DMS53 treated with DMSO at 0.1 percent for 48 hours (cell line): Measurements from ENCODE around the gene CCDC146.
A peak's percentile ranks its signal among the peaks of the same experiment; 100 is the strongest.
"Not testable (repeated sequence)": the region's sequence is repeated elsewhere in the genome, so short reads cannot be mapped to it uniquely, and the experiment has no call there.

Experiments used
- DNase-seq: peaks from one replicate; lab custom pipeline; 2025; ENCODE audit not compliant: unreplicated experiment; lab: John Stamatoyannopoulos, UW

Gene CCDC146

GRCh38 chr7:77244222-77244934, 122.0 kb downstream of the CCDC146 start:
- no peak for DNase-seq

DNA sequence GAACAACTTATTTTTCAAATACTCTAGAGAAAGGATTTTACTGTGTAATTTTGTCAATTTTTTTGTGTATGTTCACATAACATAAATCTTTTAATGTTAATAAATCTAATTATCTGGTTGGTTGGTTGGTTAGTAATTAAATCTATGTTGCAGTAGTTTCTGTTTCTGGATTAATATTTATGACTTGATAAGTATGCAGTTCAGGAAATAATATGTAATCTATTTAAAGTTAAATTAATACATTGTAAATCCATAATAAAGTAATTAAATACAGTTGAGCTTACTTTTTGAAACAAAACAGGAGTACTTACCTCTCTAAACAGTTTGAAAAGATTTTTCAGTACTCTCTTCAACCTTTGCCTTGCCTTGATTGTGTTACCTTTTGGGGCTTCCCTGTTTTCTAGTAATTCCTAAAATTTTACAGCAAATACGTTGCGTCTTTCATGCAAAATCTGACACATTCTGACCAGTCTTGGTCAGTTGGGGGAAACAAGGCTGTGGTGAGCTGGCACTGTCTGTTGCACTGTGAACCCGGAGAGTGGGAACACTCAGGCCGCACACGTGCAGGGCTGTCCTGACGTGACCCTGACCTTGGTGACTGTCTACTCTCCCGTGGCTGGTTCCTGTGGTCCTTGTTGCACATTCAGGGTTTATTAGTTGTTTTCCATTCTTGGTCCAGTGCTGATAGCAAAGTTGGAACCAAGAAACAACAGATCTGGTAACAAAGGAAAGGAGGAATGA, 122.8 kb downstream of the CCDC146 start:
- DNase-seq, result no peak

- no peak for DNase-seq
Observed at GRCh38 chr7:77246026-77246640, 123.7 kb downstream of the CCDC146 start.

GRCh38 chr7:77247206-77247850, 124.9 kb downstream of the CCDC146 start:
- DNase-seq, result peak; percentile 82

DNA sequence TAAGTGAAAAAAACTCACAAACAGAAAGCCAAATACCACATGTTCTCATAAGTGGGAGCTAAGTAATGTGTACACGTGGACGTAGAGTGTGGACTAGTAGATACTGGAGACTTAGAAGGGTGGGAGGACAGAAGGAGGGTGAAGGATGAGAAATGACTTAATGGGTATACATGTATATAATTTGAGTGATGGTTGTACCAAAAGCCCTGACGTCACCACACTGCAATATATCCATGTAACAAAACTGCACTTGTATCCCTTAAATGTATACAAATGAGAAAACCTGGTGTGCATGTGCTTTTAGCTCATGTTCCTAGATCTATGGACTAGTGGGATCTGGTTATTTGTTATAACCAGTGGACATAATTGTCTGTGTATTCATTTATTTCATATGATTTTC, 125.7 kb downstream of the CCDC146 start:
- no peak for DNase-seq

- DNase-seq, result no peak
Observed at GRCh38 chr7:77252506-77252905, 130.1 kb downstream of the CCDC146 start.

DNA sequence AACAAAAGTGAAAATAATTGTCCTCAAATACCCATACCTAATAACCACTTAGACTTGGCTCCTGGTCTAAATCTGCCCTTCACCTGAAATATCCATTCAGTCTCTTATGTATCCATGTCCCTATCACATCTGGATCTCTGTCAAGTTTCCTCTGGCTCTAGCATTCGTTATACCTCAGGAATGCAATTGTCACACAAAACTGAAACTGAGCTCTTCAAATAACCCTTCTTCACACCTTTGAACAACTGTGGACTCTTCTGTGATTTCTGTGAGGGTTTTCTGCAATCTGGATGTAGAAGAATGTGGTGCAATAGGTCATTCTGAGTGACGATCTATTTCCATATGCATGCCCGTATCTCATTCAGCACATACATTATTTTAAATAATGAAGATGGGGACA, 130.7 kb downstream of the CCDC146 start:
- no peak for DNase-seq

- DNase-seq, result no peak
Observed at GRCh38 chr7:77254429-77254828, 132.0 kb downstream of the CCDC146 start.

DNA sequence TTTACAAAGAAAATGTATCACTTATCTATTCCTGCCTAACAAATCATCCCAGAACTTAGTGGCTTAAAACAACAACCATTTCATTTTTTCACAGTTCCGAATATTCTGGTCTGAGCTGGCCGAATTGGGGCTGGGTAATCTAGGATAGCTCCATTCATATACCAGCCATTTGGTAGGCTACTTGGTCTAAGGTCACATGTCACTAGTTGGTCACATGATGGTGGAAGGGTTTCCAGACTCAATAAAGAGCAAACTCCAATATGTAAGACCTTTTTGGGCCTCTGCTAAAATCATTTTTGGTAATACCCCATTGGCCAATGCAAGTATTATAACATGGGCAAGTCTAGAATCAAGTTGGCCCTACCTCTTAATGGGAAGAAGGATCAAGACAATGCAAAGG, 132.5 kb downstream of the CCDC146 start:
- no peak for DNase-seq

DNA sequence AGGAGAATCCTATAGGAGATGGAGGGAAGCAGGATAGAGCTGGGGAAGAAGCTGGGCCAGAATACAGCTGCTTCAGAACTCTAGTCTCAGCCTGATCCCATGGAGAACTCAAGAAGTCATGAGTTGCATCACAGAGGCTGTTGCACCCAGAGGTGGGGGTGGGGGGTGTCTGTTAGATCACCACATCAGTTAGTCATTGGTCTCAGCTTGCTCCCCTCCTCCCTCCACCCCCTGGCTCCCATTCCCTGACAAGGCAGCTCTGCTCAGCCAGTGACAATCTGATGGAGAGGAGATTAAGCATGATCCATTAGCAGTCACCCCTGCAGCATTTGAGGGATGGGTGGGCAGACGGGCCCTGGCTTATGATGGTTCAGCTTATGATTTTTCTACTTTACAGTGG, 135.6 kb downstream of the CCDC146 start:
- no peak for DNase-seq

DNA sequence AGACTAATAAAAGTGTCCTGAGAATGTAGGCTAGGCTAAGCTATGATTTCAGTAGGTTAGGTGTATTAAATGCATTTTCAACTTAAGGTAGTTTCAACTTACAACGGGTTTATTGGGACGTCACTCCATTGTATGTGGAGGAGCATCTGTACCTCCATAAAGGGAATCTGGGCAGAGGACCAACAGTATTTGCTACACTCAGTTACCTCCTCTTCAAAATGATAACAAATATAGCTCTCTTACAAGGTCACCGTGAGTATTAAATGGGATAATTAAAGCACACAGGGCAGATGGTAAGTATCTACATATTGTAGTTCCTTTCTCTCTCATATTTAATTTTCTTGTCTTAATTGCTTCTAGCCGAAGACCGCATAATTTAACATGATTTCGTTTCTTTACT, 136.2 kb downstream of the CCDC146 start:
- no peak for DNase-seq

DNA sequence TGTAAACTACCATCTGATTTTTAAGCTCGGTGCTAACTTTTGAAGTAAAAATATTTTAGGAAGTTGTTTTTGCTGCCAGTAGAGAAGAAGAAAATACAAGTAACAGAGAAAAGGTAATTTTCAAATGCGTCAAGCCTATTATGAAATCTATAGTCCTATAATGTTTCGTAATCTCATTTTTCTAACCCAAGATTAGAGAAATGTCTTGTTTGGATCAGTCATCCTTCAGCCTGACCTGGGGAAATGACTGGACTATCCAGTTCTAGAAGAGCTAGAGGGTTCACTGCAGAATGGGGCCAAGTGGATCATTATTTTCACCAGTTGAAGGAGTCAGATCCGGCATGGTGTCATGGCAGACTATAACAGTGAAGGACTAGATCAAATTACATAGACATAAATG, 139.9 kb downstream of the CCDC146 start:
- no peak for DNase-seq

- no peak for DNase-seq
Observed at GRCh38 chr7:77265666-77266065, 143.3 kb downstream of the CCDC146 start.

DNA sequence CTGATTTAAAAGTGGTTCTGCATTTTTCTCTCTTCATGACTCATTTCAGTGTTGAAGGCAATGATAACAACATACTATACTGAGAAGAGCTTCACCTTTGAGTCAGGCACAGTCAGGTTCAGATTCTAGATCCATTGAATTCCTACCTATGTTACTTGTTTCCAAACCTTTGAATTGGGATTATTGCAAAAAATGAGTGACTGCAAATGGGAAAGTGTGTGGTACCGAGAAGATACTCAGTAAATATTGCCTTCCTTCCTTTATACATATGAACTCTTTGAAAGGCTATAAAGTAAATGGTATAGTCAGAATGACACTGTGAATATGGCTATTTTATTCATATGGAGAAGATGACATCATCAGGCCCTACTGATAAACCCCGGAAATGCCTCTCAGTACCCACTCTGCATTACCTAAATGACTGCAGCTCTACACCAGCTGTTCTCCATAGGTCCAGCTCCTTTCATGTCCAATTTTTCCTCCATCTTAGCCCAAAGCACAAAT, 143.9 kb downstream of the CCDC146 start:
- no peak for DNase-seq

DNA sequence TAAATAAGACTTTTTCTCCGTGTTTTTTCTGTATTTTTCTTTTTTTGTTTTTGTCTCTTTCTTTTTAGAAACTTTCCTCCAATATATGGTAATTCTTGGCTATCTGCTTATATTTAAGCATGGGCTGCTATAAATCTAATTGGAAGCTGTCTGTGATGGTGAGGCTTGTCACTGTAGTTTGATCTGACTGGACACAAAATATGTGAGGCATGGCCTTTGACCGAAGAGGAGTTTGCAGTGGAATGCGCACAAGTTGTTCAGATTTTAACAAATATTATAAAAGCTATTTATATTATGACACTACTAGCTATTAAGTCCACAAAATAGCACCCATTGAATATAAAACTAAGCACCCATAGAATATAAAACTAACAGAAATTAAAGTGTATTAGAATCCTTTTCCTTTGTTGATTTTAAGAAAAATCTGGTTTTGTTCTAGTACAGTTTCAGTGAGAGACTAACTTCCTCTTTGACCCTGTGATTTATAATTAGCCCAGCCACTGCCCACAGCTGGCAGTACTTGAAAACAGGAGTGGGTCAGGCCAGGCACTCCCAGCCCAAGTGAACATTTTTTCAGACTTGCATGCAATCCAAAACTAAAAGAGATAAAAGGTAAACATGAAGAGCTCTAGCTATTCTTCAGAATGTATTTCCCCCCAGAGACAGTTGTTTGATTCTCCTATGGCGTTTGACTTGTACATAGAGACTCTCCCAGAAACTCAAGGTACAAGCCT, 147.1 kb downstream of the CCDC146 start:
- DNase-seq, result no peak

GRCh38 chr7:77270094-77270480, 147.7 kb downstream of the CCDC146 start:
- no peak for DNase-seq

DNA sequence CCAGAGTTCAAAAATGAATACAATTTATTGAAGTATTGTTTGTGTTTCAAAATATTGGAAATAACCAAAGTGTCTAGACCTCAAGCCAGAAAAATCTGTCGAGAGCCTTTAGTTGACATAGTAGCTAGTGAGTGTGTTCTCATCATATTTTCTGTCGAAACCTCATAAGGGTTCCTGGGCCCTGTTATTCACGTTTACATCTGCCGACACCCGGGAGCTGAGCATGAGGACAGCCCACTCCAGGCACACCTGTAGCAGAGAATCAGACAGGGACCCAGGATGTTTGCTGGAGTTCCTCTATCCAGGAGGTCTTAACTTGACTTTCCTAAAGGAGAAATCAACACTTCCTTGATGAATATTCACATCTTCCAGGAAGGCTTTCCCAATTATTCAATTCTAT, 149.4 kb downstream of the CCDC146 start:
- no peak for DNase-seq

DNA sequence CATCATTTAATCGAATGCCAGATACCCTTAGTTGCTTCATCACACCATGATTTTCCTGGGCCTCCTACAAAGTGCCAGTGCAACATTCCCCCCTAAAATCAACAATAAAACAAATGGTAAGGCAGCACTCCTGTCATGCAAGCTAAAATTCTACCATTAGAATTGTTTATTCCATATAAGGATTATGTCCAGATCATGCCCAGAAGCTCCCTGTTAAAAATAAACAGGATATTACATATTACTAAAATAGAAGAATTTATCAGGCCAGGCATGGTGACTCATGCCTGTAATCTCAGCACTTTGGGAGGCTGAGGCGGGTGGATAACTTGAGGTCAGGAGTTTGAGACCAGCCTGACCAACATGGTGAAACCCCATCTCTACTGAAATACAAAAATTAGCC, 153.2 kb downstream of the CCDC146 start:
- DNase-seq, result not testable (repeated sequence)

DNA sequence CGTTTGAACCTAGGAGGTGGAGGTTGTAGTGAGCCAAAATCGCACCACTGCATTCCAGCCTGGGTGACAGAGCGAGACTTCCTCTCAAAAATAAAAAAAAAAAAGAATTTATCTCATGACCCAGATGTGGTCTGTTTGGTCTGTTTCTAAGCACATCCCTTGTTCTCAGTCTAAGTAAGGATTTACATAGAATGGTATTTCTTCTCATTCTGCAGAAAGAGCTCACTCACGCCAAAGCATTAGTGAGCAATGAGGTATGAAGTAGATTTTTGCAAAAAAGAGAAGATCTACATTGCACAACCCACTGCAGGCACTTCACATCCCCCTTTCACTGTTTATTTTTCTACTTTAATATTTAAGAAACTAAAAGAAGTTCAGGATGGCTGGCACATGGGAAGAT, 153.7 kb downstream of the CCDC146 start:
- DNase-seq, result no peak

DNA sequence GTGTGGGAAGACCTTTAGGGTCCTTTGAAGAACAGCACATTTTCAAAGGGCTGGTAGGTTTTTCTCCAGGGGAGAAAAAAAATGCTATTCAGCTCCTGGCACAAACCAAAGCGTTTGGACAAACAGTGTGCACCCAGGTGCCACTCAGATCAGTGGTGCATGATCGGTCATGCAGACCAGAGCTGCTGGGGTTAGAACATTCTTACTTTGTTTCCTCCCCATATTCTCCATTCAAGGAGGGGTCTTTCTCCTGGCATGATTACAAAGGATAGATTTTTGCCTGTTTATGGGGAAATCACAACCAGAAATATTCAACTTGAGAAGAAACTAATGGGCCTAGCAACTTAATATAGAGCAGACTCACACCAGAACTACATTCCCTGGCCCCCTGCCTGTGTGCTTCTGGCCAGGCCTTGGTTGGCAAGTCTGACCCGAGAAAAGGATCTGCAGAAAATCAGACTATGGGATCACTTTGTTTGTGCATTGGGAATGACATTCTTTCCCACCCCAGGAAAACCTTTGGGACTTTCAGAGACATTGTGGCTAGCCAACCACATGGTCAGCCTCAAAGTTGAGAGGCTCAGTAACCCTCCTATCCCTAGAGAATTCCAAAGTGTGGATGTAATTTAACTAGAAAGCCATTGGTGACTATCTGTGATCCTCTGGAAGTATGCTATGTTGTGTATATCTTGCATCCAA, 159.5 kb downstream of the CCDC146 start:
- no peak for DNase-seq
